ENCODE results near the gene PMPCA. TPM values are rescaled to one million over a fixed set of nuclear protein-coding genes. Genes with fewer than 3 reads are reported as not detected.

The PMPCA gene
- total and polyA plus RNA-seq, 2 donors (not counting 1 experiment from before 2014, with no cell fraction given) = 26.4 to 70.2 TPM

- Histone ChIP-seq H3K4me1 (ENCODE audit: control insufficient read depth, extremely low read depth, insufficient read depth, low read length) (no peaks in the 10 kb centered on the region), H3K9ac (ENCODE audit: insufficient read depth, low read length) (no peak overlapping the region), H4K20me1 (ENCODE audit: control insufficient read depth, extremely low read depth, insufficient read depth, low read length) (no peaks in the 10 kb centered on the region), H2AFZ (ENCODE audit: low read length) (no peak overlapping the region), H3K27me3 (ENCODE audit: control insufficient read depth, insufficient read depth, low read length) (no peaks in the 10 kb centered on the region), H3K36me3 (ENCODE audit: control insufficient read depth, insufficient read depth, low read length) (peaks cover 46% of the 10 kb centered on the region), H3K4me2 (ENCODE audit: extremely low read depth, insufficient read depth, low read length) (no peak overlapping the region), H3K27ac (ENCODE audit: insufficient read depth, low read length) (no peak overlapping the region), H3K4me3 (replicated peaks in 1 of 4; ENCODE audit: control extremely low read depth in 1 of 4, insufficient read depth in 1 of 4, low read depth in 3 of 4, low read length in 4 of 4) (no peak overlapping the region), H3K79me2 (ENCODE audit: control insufficient read depth, insufficient read depth, low read length) (peaks cover 10% of the 10 kb centered on the region), H3K9me3 (ENCODE audit: control insufficient read depth, insufficient read depth, low read depth, low read length) (no peaks in the 10 kb centered on the region)
- TF ChIP-seq EZH2 (IDR thresholded peaks at IDR 0.05; ENCODE audit: low read length, missing control alignments) (no peak), CTCF (conservative IDR thresholded peaks at IDR 0.05 in 1 of 2, IDR thresholded peaks at IDR 0.05 in 1 of 2; ENCODE audit: low read depth in 1 of 2, low read length in 2 of 2) (no peak)
- DNase-seq (ENCODE audit: low read depth in 2 of 2) = no peak
Observed at GRCh38 chr9:136466155-136466541, 55.7 kb downstream of the PMPCA start.

- no peak for TF ChIP-seq EZH2 (IDR thresholded peaks at IDR 0.05; ENCODE audit: low read length, missing control alignments)
- no peak for TF ChIP-seq CTCF (conservative IDR thresholded peaks at IDR 0.05 in 1 of 2, IDR thresholded peaks at IDR 0.05 in 1 of 2; ENCODE audit: low read depth in 1 of 2, low read length in 2 of 2)
- Histone ChIP-seq H3K27ac (ENCODE audit: insufficient read depth, low read length) (no peak overlapping the region), H2AFZ (ENCODE audit: low read length) (no peak overlapping the region), H3K36me3 (ENCODE audit: control insufficient read depth, insufficient read depth, low read length) (peaks cover 53% of the 10 kb centered on the region), H3K79me2 (ENCODE audit: control insufficient read depth, insufficient read depth, low read length) (peaks cover 19% of the 10 kb centered on the region), H3K9ac (ENCODE audit: insufficient read depth, low read length) (no peak overlapping the region), H4K20me1 (ENCODE audit: control insufficient read depth, extremely low read depth, insufficient read depth, low read length) (no peaks in the 10 kb centered on the region), H3K4me2 (ENCODE audit: extremely low read depth, insufficient read depth, low read length) (no peak overlapping the region), H3K9me3 (ENCODE audit: control insufficient read depth, insufficient read depth, low read depth, low read length) (no peaks in the 10 kb centered on the region), H3K27me3 (ENCODE audit: control insufficient read depth, insufficient read depth, low read length) (no peaks in the 10 kb centered on the region), H3K4me3 (replicated peaks in 1 of 4; ENCODE audit: control extremely low read depth in 1 of 4, insufficient read depth in 1 of 4, low read depth in 3 of 4, low read length in 4 of 4) (no peak overlapping the region), H3K4me1 (ENCODE audit: control insufficient read depth, extremely low read depth, insufficient read depth, low read length) (no peaks in the 10 kb centered on the region)
- no peak for DNase-seq (ENCODE audit: low read depth in 2 of 2)
Observed at GRCh38 chr9:136467766-136468165, 57.3 kb downstream of the PMPCA start.

GRCh38 chr9:136470356-136470755 is 59.9 kb downstream of the PMPCA start:
- Histone ChIP-seq H3K4me2 (ENCODE audit: extremely low read depth, insufficient read depth, low read length) (no peak overlapping the region), H3K79me2 (ENCODE audit: control insufficient read depth, insufficient read depth, low read length) (peaks cover 36% of the 10 kb centered on the region), H3K27ac (ENCODE audit: insufficient read depth, low read length) (no peak overlapping the region), H3K4me3 (replicated peaks in 1 of 4; ENCODE audit: control extremely low read depth in 1 of 4, insufficient read depth in 1 of 4, low read depth in 3 of 4, low read length in 4 of 4) (no peak overlapping the region), H4K20me1 (ENCODE audit: control insufficient read depth, extremely low read depth, insufficient read depth, low read length) (no peaks in the 10 kb centered on the region), H2AFZ (ENCODE audit: low read length) (no peak overlapping the region), H3K9me3 (ENCODE audit: control insufficient read depth, insufficient read depth, low read depth, low read length) (no peaks in the 10 kb centered on the region), H3K4me1 (ENCODE audit: control insufficient read depth, extremely low read depth, insufficient read depth, low read length) (no peaks in the 10 kb centered on the region), H3K27me3 (ENCODE audit: control insufficient read depth, insufficient read depth, low read length) (no peaks in the 10 kb centered on the region), H3K9ac (ENCODE audit: insufficient read depth, low read length) (no peak overlapping the region), H3K36me3 (ENCODE audit: control insufficient read depth, insufficient read depth, low read length) (peaks cover 67% of the 10 kb centered on the region)
- no peak for DNase-seq (ENCODE audit: low read depth in 2 of 2)
- TF ChIP-seq CTCF (conservative IDR thresholded peaks at IDR 0.05 in 1 of 2, IDR thresholded peaks at IDR 0.05 in 1 of 2; ENCODE audit: low read depth in 1 of 2, low read length in 2 of 2) (no peak), EZH2 (IDR thresholded peaks at IDR 0.05; ENCODE audit: low read length, missing control alignments) (no peak)
